ENCODE data around the gene LPCAT1. TPM values are rescaled to one million over a fixed set of nuclear protein-coding genes. Genes with fewer than 3 reads are reported as not detected.
A peak's percentile ranks its signal among the peaks of the same experiment; 100 is the strongest.

LPCAT1 gene
- total RNA-seq, 4 donors from 2014 or later = 23.4 to 45.3 (median 26.8) TPM

DNA sequence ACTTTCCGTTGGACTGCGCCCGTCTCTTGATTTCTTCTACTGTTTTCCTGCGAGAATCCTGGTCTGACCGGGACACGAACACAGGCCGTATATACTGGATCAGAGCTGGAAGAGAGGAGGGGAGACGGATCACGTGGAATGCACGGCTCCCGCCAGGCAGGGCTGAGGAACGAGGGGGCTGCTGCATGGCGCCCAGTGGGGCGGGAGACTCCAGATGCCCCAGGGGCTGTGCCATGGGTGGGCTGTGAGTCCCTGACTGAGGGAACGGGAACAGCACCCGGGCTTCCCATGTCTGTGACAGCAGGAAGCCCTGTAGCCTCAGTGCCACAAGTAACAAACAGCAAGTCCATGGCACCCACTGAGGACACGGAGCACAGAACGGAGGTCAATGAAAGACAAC lies 34.0 kb downstream of the LPCAT1 start:
- Histone ChIP-seq H3K27ac (peak overlapping the region in 1 of 4 donors; percentile 45), H3K9me3 (no peaks in the 10 kb centered on the region), H3K4me1 (peaks cover 0 to 4% (median 0%) of the 10 kb centered on the region in 4 donors), H3K36me3 (peaks cover 0 to 78% (median 11%) of the 10 kb centered on the region in 3 donors), H3K27me3 (no peaks in the 10 kb centered on the region), H3K4me3 (no peak overlapping the region)
- TF ChIP-seq, protein P1, sequence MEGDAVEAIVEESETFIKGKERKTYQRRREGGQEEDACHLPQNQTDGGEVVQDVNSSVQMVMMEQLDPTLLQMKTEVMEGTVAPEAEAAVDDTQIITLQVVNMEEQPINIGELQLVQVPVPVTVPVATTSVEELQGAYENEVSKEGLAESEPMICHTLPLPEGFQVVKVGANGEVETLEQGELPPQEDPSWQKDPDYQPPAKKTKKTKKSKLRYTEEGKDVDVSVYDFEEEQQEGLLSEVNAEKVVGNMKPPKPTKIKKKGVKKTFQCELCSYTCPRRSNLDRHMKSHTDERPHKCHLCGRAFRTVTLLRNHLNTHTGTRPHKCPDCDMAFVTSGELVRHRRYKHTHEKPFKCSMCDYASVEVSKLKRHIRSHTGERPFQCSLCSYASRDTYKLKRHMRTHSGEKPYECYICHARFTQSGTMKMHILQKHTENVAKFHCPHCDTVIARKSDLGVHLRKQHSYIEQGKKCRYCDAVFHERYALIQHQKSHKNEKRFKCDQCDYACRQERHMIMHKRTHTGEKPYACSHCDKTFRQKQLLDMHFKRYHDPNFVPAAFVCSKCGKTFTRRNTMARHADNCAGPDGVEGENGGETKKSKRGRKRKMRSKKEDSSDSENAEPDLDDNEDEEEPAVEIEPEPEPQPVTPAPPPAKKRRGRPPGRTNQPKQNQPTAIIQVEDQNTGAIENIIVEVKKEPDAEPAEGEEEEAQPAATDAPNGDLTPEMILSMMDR (IDR thresholded peaks at IDR 0.05) = no peak
- no peak for TF ChIP-seq EP300 (IDR thresholded peaks at IDR 0.05)
- TF ChIP-seq POLR2A (IDR thresholded peaks at IDR 0.05) = no peak
- 92 to 93% methylated on average over 17 to 18 of the region's 18 CpGs for WGBS, 2 donors
- no peak for DNase-seq (ENCODE audit: low spot score in 2 of 2)

DNA sequence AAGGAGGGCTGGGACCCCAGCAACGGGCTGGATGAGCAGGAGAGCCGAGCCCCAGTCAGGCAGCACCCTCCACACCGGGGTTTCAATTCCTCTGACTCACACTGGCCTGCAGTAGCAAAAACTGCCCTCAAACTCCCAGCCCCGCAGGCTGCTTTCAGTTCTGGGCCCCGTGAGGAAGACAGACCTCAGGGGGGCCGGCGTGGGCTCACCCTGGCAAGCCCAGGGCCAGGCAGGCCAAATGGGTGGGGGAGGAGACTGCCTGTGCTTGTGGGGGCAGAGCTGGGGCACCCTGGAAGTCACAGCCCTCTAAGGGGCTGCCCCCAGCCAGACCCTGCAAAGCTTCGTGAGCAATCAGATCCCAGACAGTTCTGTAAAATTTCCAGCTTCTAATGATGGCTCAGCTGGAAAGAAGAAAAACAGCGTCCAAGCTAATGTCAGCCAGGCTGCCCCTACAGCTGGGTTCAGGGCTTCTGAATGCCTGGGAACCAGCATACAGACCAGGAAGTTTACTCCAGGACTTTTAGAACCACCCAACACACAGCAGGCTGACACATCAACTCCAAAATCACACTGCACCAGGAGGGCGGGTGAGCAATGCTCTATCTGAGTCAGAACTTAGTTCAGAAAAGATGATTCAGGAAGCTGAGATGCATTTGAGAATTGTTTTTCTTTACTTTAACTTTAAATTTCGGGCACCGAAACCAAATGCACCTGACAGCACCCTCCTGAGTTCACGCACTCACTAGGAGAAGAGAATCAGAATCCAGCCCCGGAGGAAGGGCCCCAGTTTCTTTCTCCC lies 34.7 kb downstream of the LPCAT1 start:
- DNase-seq (ENCODE audit: low spot score in 2 of 2) = no peak
- TF ChIP-seq POLR2A (IDR thresholded peaks at IDR 0.05) (no peak), EP300 (IDR thresholded peaks at IDR 0.05) (no peak)
- TF ChIP-seq, protein P1 (IDR thresholded peaks at IDR 0.05) = no peak
- H3K4me1 ChIP-seq = peaks cover 0 to 4% (median 0%) of the 10 kb centered on the region in 4 donors
- H3K4me3 ChIP-seq = no peak overlapping the region
- H3K27me3 ChIP-seq = no peaks in the 10 kb centered on the region
- 72 to 74% methylated on average over 9 to 12 of the region's 14 CpGs for WGBS, 2 donors
- peaks cover 0 to 78% (median 11%) of the 10 kb centered on the region in 3 donors for H3K36me3 ChIP-seq
- H3K9me3 ChIP-seq = no peaks in the 10 kb centered on the region
- peak overlapping the region in 3 of 4 donors; percentile 29 to 50 (median 45) for H3K27ac ChIP-seq

DNA sequence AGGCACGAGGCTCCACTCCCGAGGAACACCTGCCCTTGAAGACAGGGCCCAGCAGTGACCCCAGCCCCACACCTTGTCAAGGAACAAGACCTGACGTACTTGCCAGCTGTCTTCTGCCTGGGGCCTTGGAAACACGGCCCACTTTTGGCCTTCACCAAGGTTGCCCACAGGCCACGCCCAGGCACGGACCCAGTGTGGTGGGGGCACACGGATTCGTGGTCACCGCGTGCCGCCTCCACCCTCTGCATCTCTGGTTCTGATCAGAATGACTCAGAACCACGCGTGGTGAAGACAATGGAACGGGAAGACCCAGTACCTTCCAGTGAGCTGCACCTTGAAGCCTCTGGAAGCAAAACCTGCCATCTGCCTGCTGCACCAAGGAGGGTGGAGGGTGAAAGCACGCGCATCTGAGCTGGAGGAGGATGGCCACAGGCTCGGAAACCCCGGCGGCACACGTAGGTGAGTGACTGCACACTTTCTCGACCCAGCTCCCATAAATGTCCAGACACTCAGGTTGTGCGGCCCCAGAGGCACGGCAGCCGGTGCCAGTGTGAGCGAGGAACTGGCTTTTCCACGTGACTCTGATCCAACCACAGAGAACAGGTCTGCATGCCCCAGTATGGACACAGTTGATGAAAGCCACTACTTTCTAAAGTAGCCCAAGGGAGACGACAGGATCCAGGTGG lies 36.5 kb downstream of the LPCAT1 start:
- DNase-seq (ENCODE audit: low spot score in 2 of 2) = no peak
- H3K9me3 ChIP-seq = no peaks in the 10 kb centered on the region
- peaks cover 0 to 4% (median 0%) of the 10 kb centered on the region in 4 donors for H3K4me1 ChIP-seq
- H3K27me3 ChIP-seq = no peaks in the 10 kb centered on the region
- no peak overlapping the region for H3K27ac ChIP-seq
- H3K4me3 ChIP-seq = no peak overlapping the region
- peaks cover 0 to 72% (median 11%) of the 10 kb centered on the region in 3 donors for H3K36me3 ChIP-seq
- 91 to 93% methylated on average over 27 of the region's 27 CpGs for WGBS, 2 donors
- TF ChIP-seq POLR2A (IDR thresholded peaks at IDR 0.05) (no peak), EP300 (IDR thresholded peaks at IDR 0.05) (no peak)
- TF ChIP-seq, protein P1 (IDR thresholded peaks at IDR 0.05) = no peak

DNA sequence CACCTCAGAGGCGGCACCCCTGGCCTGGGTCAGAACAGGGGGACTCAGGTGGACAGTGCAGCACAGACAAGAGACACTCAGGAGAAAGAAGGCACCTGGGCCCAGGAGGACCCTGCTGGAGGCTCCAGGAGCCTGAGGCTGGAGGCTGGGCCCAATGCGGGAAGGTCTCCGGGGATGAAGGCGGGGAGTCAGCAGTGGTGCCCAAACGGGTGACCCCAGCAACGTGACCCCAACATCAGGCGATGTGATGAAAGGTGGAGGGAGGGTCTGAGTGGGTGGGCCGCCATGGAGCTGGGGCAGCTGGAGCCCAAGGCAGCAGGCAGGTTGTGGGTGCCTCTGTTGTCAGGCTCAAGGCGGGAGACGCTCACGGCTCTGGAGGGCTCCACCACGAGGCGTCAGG lies 37.5 kb downstream of the LPCAT1 start:
- WGBS, 2 donors = 95 to 97% methylated on average over 13 of the region's 13 CpGs
- no peak for TF ChIP-seq POLR2A (IDR thresholded peaks at IDR 0.05)
- TF ChIP-seq, protein P1 (IDR thresholded peaks at IDR 0.05) = no peak
- TF ChIP-seq EP300 (IDR thresholded peaks at IDR 0.05) = no peak
- H3K27me3 ChIP-seq = no peaks in the 10 kb centered on the region
- no peaks in the 10 kb centered on the region for H3K9me3 ChIP-seq
- DNase-seq (ENCODE audit: low spot score in 2 of 2) = no peak
- no peak overlapping the region for H3K4me3 ChIP-seq
- H3K4me1 ChIP-seq = peaks cover 0 to 4% (median 0%) of the 10 kb centered on the region in 4 donors
- peaks cover 0 to 63% (median 11%) of the 10 kb centered on the region in 3 donors for H3K36me3 ChIP-seq
- no peak overlapping the region for H3K27ac ChIP-seq

All from tibial nerve (tissue), 4 donors.